HG02840 (cell line): ENCODE results near the gene CRACDL.
"Not testable (repeated sequence)": the region's sequence is repeated elsewhere in the genome, so short reads cannot be mapped to it uniquely, and the experiment has no call there.

Experiments used
- ATAC-seq: cut with Tn5 transposase; IDR thresholded peaks from one replicate; pipeline ENCODE4 v1.9.1; 2021; ENCODE audit warnings: mild to moderate bottlenecking, moderate library complexity, moderate number of reproducible peaks; ENCODE audit not compliant: unreplicated experiment, low FRiP score

CRACDL gene

GRCh38 chr2:98909317-98910211, 26.5 kb downstream of the CRACDL start:
- no peak for ATAC-seq

- ATAC-seq = no peak
Measured at GRCh38 chr2:98908931-98909316, 27.1 kb downstream of the CRACDL start.

GRCh38 chr2:98907966-98908905, 27.8 kb downstream of the CRACDL start:
- ATAC-seq = no peak

GRCh38 chr2:98907385-98907784, 28.6 kb downstream of the CRACDL start:
- ATAC-seq = no peak

- no peak for ATAC-seq
Measured at GRCh38 chr2:98903767-98904485, 32.1 kb downstream of the CRACDL start.

GRCh38 chr2:98903064-98903355, 33.0 kb downstream of the CRACDL start:
- no peak for ATAC-seq

- no peak for ATAC-seq
Measured at GRCh38 chr2:98902209-98903063, 33.6 kb downstream of the CRACDL start.

GRCh38 chr2:98901702-98902101, 34.3 kb downstream of the CRACDL start:
- no peak for ATAC-seq

GRCh38 chr2:98901291-98901690, 34.7 kb downstream of the CRACDL start:
- ATAC-seq = no peak

GRCh38 chr2:98900721-98901120, 35.3 kb downstream of the CRACDL start:
- no peak for ATAC-seq

- not testable (repeated sequence) for ATAC-seq
Measured at GRCh38 chr2:98899703-98900078, 36.3 kb downstream of the CRACDL start.

- no peak for ATAC-seq
Measured at GRCh38 chr2:98899041-98899702, 36.9 kb downstream of the CRACDL start.

GRCh38 chr2:98898423-98898841, 37.6 kb downstream of the CRACDL start:
- no peak for ATAC-seq

GRCh38 chr2:98897746-98898145, 38.3 kb downstream of the CRACDL start:
- no peak for ATAC-seq

- ATAC-seq = no peak
Measured at GRCh38 chr2:98896944-98897343, 39.1 kb downstream of the CRACDL start.

- no peak for ATAC-seq
Measured at GRCh38 chr2:98896416-98896815, 39.6 kb downstream of the CRACDL start.

- ATAC-seq = no peak
Measured at GRCh38 chr2:98895901-98896300, 40.1 kb downstream of the CRACDL start.

GRCh38 chr2:98895221-98895620, 40.8 kb downstream of the CRACDL start:
- ATAC-seq = no peak

- no peak for ATAC-seq
Measured at GRCh38 chr2:98894331-98895000, 41.6 kb downstream of the CRACDL start.
